Activated T-cell treated with anti-CD3 and anti-CD28 coated beads, Interleukin-2, amount 50 U/mL, for 48 hours (primary cell): Measurements from ENCODE around the gene TPCN1.

ENCODE experiments used
- DNase-seq, 2 experiments: peaks; one replicate each; pipeline ENCODE4 v3.0.0-alpha.2; 2020

Gene TPCN1

DNA sequence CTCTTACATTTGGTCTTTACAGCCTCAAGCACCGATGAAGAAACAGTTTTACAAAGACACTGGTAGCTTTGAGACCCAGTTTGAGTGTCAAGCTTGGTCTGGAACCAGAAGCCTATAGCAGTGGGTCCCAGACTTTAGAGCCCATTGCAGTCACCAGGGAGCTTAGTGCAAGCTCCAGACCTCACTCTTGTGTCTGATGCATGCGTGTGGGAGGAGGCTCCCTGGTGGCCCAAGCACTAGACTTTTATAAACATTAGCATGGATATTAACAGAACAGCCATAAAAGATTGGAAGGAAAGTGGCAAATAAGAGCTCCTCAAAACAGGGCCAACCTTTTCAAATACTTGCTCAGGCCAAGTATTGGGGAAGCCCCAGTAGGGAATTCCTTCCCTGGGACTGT, 68.1 kb downstream of the TPCN1 start:
- no peak for DNase-seq

DNA sequence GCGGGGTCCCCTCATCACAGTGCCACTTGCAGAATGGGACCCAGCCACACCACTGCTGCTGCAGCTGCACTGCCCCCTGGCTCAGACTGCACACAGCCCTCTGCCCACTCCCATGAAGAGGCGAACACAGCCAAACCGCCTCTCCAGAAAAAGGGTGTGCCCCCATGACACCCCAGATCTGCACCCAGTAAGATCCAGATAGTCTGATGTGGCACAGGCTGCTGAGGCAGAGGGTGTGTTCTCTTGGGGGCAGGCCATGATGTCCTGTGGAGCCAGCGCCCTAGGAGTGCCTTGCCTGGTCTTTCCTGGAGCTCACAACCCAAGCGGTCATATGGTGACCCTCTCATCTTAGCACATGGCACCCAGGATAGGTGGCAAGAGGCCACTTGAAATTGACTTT, 69.2 kb downstream of the TPCN1 start:
- no peak for DNase-seq

- no peak for DNase-seq
Measured at GRCh38 chr12:113291586-113291985, 70.3 kb downstream of the TPCN1 start.

DNA sequence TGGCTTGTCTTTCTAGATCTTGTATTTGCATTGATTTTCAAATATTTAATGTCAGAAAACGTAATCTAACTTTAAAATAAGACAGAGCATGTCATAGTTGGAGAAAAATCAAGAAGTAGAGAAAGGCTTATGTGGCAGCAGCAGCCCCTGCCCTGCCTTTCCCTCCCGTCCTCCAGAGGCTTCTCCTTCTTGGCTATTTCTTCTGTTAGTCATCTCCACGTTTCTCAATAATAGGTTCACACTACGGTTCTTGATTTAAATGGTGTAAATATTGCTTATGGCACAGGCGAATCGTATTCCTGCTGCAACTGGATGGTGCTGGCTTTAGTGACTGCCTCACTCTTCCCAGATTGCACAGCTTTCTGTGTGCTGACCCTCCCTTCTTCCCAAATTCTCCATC, 70.8 kb downstream of the TPCN1 start:
- DNase-seq: no peak

DNA sequence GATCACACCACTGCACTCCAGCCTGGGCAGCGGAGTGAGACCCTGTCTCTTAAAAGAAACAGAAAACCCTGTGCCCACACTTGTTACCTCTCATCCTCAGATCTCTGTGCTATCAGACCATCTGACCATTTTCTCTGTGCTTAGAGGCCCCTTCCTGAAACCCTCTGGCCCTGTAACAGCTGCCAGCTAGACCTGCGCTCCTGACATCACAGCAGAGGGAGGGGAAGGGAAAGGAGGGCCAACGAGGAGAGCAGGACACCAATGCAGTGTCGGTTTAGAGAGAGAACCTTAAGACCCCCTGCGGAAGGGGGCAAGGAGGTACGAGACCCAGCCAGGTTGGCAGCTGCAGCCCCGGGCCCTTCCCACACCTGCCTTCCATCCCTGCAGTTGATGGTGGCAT, 71.3 kb downstream of the TPCN1 start:
- no peak for DNase-seq

- no peak for DNase-seq
Measured at GRCh38 chr12:113293100-113293499, 71.8 kb downstream of the TPCN1 start.

DNA sequence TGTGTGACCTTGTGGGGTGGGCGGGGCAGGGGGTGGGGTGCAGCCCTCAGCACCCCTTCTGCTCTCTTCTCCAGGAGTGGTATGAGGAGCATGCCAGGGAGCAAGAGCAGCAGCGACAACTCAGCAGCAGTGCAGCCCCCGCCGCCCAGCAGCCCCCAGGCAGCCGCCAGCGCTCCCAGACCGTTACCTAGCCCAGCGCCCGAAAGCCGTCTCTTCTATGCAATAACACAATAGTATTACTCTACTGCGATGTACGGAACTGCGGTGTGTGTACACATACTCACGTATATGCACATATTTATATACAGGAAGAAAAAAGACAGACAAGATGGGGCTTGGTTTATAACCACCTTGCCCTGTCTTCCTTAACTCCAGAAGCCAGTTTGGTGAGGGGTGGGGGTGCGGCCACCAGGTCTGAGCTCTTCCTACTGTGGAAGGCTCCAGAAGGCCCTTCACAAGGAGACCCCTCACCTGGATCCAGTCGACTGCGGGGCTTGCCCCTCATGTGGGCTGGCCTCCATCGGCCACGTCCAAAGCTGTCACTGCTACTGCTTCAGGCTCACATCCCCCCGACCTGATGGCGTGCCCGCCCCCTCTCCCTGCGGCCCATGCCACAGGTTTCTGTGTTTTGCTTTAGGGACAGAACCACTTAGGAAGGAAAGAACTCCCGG, 74.8 kb downstream of the TPCN1 start:
- DNase-seq: no peak

GRCh38 chr12:113296557-113297213, 75.4 kb downstream of the TPCN1 start:
- no peak for DNase-seq

GRCh38 chr12:113297214-113297587, 75.9 kb downstream of the TPCN1 start:
- no peak for DNase-seq

DNA sequence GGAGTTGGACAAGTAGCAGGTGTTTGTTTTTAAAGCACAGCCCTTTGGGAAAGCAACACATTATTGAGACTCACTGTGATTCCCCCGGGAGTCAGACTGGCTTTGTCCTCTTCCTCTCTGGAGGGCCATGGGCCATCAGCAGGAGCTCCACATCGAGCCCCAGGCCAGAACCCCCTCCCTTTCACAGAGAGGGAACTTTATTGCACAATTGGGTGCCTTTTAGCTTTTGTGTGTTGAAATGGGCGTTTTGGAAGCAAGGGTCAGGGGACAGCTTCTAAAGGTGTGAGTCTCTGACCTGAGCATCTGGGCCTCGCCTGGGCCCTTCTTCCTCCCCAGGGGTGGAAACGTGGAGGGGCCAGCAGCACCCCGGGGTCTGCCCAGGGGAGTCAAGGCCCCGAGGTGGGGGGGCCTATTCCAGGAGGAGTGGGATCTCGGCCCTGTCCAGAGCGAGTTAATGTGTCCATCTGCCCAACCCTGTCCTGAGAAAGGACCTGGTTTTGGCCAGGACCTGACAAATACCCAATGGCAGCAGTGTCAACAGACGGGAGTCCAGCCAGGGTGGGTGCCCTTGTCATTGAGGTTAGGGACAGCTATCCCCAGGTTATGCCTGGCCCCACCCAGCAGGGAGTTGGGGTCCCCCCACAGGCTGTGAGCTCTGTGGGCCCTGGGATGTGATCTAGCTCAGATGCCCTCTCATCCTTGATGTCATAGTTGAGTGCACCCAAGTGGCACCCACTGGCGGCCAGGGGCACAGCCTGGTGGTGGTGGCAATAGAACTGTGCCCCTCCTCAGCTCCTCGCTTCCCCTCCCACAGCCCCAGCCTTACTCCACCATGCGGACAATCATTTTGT, 76.6 kb downstream of the TPCN1 start:
- DNase-seq: no peak

DNA sequence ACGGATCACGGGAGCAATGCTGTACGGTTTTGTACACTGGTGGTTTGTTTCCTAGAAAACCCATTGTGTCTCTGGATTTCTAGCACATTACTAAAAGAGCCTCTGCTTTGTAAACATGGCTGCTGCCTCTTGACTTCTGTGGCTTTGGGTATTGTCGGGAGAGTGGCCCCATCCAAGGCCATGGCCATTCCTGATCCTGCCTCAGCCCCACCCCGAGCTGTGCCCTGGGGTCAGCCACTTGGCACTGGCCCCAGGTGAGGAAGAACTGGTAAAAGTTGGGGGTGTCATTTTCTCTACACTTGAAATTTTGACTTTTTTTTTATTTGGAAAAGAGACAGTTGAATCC, 77.2 kb downstream of the TPCN1 start:
- DNase-seq: no peak

- no peak for DNase-seq
Measured at GRCh38 chr12:113298861-113299545, 77.7 kb downstream of the TPCN1 start.

- DNase-seq: no peak
Measured at GRCh38 chr12:113299619-113300237, 78.5 kb downstream of the TPCN1 start.

GRCh38 chr12:113301811-113302210, 80.5 kb downstream of the TPCN1 start:
- no peak for DNase-seq

DNA sequence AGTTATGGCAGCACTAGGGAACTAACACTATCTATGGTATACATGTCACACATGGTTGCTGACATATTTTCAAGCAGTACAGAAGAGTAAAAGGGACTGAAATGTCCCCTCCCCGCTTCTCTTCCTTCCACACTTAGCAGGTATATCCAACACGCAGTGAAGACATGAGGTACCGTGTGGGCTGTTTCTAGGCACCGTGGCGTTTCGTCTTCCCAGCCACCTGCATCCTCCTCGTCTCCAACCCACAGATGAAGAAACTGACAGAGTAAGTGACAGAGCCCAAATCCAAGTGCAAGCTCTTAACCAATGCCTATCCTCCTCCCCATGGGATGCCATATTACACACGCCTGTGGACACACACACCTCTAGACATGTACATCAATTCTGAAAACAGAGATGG, 81.2 kb downstream of the TPCN1 start:
- no peak for DNase-seq

DNA sequence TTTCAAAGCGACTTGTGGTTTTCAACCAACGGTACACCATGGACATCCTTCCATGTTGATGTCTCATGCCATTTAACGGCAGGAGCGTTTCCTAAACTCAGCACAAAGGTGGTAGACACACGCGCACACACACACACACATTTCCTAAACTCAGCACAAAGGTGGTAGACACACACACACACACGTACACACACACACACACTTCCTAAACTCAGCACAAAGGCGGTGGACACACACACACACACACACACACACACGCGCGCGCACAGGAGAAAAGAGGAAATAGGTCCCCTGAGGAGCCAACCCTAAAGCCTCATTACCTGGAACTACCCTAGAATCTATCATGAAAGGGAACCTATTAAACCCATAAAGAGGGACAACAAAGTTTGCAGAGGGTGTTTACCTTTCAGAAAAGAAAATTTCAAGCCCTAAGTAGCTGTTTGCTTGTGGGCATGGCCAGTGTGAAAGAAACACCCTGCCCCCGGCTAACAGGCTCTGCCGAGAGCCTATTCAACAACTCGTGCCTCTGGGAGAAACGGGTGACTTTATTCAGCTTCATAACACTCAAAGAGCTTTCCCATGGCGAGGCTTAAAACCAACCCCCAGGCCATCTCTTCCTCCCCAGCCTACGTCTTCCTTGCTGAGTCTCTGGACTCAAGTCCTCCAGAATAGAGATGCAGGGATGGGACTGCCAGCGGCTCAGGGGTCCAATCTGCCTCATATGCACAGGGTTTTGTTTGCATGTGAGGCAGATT, 81.8 kb downstream of the TPCN1 start:
- DNase-seq: no peak

GRCh38 chr12:113305281-113305856, 84.1 kb downstream of the TPCN1 start:
- DNase-seq: no peak

GRCh38 chr12:113306382-113306781, 85.1 kb downstream of the TPCN1 start:
- DNase-seq: no peak

- DNase-seq: no peak
Measured at GRCh38 chr12:113310489-113310888, 89.2 kb downstream of the TPCN1 start.

DNA sequence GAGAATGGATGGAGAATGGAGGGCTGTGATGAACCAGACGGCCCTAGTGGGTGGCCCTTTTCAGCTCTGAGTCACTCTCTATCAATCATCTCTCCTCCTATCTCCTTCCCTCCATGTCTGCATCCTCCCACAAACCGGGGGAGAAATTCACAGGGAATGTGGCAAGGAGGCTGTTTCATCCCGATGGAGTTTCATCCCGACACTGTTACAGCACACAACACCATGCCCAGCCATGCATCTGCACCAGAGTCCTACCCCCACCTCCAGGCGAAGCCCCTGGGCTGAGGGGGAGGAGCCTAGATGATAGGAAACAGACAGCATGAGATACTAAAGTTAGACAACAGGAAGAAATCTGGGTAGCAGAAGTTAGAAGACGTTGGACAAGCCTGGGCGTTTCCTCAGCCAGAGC, 92.9 kb downstream of the TPCN1 start:
- DNase-seq: no peak

DNA sequence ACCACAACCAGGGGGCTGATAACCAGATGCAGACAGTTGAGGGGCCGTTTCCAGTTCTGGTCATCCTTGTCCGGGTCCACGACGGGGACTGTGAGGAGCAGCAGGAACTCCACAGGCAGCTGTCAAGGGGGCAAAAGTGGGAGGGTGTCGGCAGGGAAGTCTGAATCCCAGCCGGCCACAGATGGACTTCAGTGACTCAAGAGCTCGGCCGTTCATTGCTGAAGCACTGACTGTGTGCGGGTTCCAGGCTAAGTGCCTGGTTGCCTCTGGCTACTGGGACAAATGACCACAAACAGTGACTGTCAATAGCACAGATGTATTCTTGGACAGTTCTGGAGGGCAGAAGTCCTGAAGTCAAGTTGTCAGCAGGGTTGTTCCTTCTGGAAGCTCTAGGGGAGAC, 94.1 kb downstream of the TPCN1 start:
- no peak for DNase-seq

DNA sequence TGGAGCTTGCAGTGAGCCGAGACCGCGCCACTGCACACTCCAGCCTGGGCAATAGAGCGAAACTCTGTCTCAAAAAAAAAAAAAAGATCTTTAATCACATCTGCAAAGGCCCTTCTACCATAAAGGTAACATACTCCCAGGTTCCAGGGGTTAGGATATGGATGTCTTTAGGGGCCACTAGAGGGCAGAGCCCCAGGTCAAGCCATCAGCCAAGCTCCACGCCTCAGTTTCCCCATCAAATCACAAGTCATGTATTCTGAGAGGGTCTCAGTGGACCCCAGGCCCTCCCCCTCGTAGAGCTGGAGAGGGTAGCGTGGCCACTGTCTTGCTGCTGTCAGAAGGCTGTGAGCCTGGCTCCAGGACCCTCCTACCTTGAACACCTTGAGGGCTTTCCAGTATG, 94.9 kb downstream of the TPCN1 start:
- DNase-seq: no peak
